Left lung (tissue), 10 donors: Measurements from ENCODE around the gene BBLN. TPM values are rescaled to one million over a fixed set of nuclear protein-coding genes. Genes with fewer than 3 reads are reported as not detected.
A peak's percentile ranks its signal among the peaks of the same experiment; 100 is the strongest.

Experiments used
- ATAC-seq: fragments of 200-7000 bp; cut with Tn5 transposase; one replicate; pipeline ENCODE4 v1.9.1; 2020; ENCODE audit warnings: moderate library complexity
- DNase-seq, 4 donors: peaks; one replicate each; pipeline ENCODE4 v3.0.0-alpha.2; 2013 to 2020
- H3K27ac ChIP-seq, 2 donors: fragments of 200-600 bp; sonication (generic) in 1 of 2; one replicate each; pipeline versions ENCODE4 v1.5.0 to v1.8.0; 2020 to 2021
- H3K27me3 ChIP-seq, 2 donors: fragments of 200-600 bp; sonication (generic) in 1 of 2; one replicate each; pipeline versions ENCODE4 v1.5.0 to v1.8.0; 2020 to 2021
- H3K36me3 ChIP-seq, 2 donors: fragments of 200-600 bp; sonication (generic) in 1 of 2; one replicate each; pipeline versions ENCODE4 v1.5.0 to v1.8.0; 2020 to 2021
- H3K4me1 ChIP-seq, 2 donors: fragments of 200-600 bp; one replicate each; pipeline ENCODE4 v1.8.0; 2021
- H3K4me3 ChIP-seq, 2 donors: fragments of 200-600 bp; sonication (generic) in 1 of 2; one replicate each; pipeline versions ENCODE4 v1.5.0 to v1.8.0; 2020 to 2021; ENCODE audit warnings: mild to moderate bottlenecking in 1 of 2
- H3K9me3 ChIP-seq, 2 donors: fragments of 200-600 bp; sonication (generic) in 1 of 2; one replicate each; pipeline versions ENCODE4 v1.5.0 to v1.8.0; 2020 to 2021
- CTCF ChIP-seq, 2 donors: fragments of 200-600 bp; sonication (generic) in 1 of 2; IDR thresholded peaks; one replicate each; pipeline versions ENCODE4 v1.5.0 to v1.8.0; 2021; ENCODE audit warnings: antibody characterized with exemption in 2 of 2
- intact Hi-C, 2 donors: fragments of 100-400 bp; cut with DNase I; formaldehyde crosslinking; loops; one replicate each; pipeline versions ENCODE4 v1.11.2 to v1.14.2; 2022
- polyA plus RNA-seq, 6 donors: library from polyadenylated mRNA; unstranded; fragments of 120-200 nt; gene quantifications; one replicate each; pipeline ENCODE4 v1.2.1, GENCODE V29; 2013; ENCODE audit not compliant: insufficient read length in 6 of 6
- total RNA-seq, 2 donors: library from RNA; stranded (reverse); fragmentation: NEBNext Ultra II Directional; extraction: Animal tissue kit (Norgen Biotek cat#: 25700); gene quantifications; one replicate each; pipeline ENCODE4 v1.2.1, GENCODE V29; 2021
- donor health status: DM: no; HTN: yes; CAD: no.
- donor health status: DM: no; HTN: no; CAD: no.

The BBLN gene
- total and polyA plus RNA-seq, 8 donors: 27.1 to 66.0 (median 37.7) TPM

- Histone ChIP-seq H3K4me3 (no peak overlapping the region), H3K27me3 (no peaks in the 10 kb centered on the region), H3K4me1 (peaks cover 0 to 24% of the 10 kb centered on the region in 2 donors), H3K9me3 (no peaks in the 10 kb centered on the region), H3K36me3 (no peaks in the 10 kb centered on the region), H3K27ac (no peak overlapping the region)
- ATAC-seq (no peak), DNase-seq (peak in 1 of 4 donors; percentile 54)
- intact Hi-C loops: no loop called here
- TF ChIP-seq CTCF (IDR thresholded peaks at IDR 0.05): no peak
Observed at GRCh38 chr9:128153947-128154695, 5.9 kb upstream of the BBLN start.

GRCh38 chr9:128155736-128156500, 4.1 kb upstream of the BBLN start:
- no peaks in the 10 kb centered on the region for H3K27me3 ChIP-seq

GRCh38 chr9:128159522-128159783, 612 bp upstream of the BBLN start:
- peak overlapping the region; percentile 28 to 88 for H3K4me3 ChIP-seq
- H3K4me1 ChIP-seq: peaks cover 0 to 23% of the 10 kb centered on the region in 2 donors
- peak overlapping the region; percentile 70 to 78 for H3K27ac ChIP-seq
- DNase-seq (no peak), ATAC-seq (peak; percentile 2)
- H3K27me3 ChIP-seq: no peaks in the 10 kb centered on the region
- intact Hi-C loops: no loop called here
- H3K36me3 ChIP-seq: peaks cover 0 to 25% of the 10 kb centered on the region in 2 donors
- no peaks in the 10 kb centered on the region for H3K9me3 ChIP-seq
- no peak for TF ChIP-seq CTCF (IDR thresholded peaks at IDR 0.05)

More at GRCh38 chr9:128155736-128156500, 4.1 kb upstream of the BBLN start:
- DNase-seq (peak in 1 of 4 donors; percentile 9), ATAC-seq (no peak)
- peaks cover 0 to 16% of the 10 kb centered on the region in 2 donors for H3K4me1 ChIP-seq
- H3K36me3 ChIP-seq: no peaks in the 10 kb centered on the region
- intact Hi-C loops: no loop called here
- H3K4me3 ChIP-seq: no peak overlapping the region
- no peaks in the 10 kb centered on the region for H3K9me3 ChIP-seq
- no peak overlapping the region for H3K27ac ChIP-seq
- no peak for TF ChIP-seq CTCF (IDR thresholded peaks at IDR 0.05)

- Histone ChIP-seq H3K9me3 (no peaks in the 10 kb centered on the region), H3K4me1 (peaks cover 0 to 23% of the 10 kb centered on the region in 2 donors), H3K27me3 (no peaks in the 10 kb centered on the region), H3K27ac (peak overlapping the region in 1 of 2 donors; percentile 78), H3K4me3 (peak overlapping the region; percentile 71 to 88), H3K36me3 (peaks cover 0 to 36% of the 10 kb centered on the region in 2 donors)
- TF ChIP-seq CTCF (IDR thresholded peaks at IDR 0.05): no peak
- intact Hi-C loops: no loop called here
- ATAC-seq (peak; percentile 4), DNase-seq (no peak)
Observed at GRCh38 chr9:128160603-128160987, 530 bp downstream of the BBLN start.

GRCh38 chr9:128161215-128161902, 1.3 kb downstream of the BBLN start:
- intact Hi-C loops: no loop called here
- TF ChIP-seq CTCF (IDR thresholded peaks at IDR 0.05): no peak
- H3K4me1 ChIP-seq: peaks cover 0 to 23% of the 10 kb centered on the region in 2 donors
- H3K27me3 ChIP-seq: no peaks in the 10 kb centered on the region
- DNase-seq (no peak), ATAC-seq (no peak)
- peaks cover 0 to 44% of the 10 kb centered on the region in 2 donors for H3K36me3 ChIP-seq
- no peaks in the 10 kb centered on the region for H3K9me3 ChIP-seq
- H3K4me3 ChIP-seq: peak overlapping the region in 1 of 2 donors; percentile 88
- H3K27ac ChIP-seq: no peak overlapping the region
